Stimulated activated CD8-positive, alpha-beta memory T cell treated with anti-CD3 and anti-CD28 coated beads, Interleukin-4, amount 100 ng/mL, for 48 hours (primary cell): ENCODE data around the gene PJA2.

Experiments
- DNase-seq: peaks from one replicate; pipeline ENCODE4 v3.0.0-alpha.2; 2020

The PJA2 gene

GRCh38 chr5:109407913-109408312, 1.9 kb downstream of the PJA2 start:
- no peak for DNase-seq

DNA sequence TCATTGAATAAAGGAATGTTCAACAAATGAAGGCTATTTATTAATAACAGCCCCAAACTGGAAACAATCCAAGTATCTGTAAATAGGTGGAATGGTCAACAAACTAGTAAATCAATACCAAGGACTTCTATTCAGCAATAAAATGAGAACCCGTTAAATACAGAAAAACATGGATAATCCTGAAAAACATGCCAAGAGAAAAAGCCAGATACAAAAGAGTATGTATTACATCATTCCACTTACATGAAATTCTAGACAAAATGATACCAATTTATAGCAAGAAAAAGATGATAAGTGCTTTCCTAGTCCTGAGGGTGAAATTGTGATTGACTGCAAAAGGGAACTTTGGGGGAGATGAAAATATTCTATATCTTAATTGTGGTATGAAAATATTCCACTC, 3.1 kb downstream of the PJA2 start:
- no peak for DNase-seq

DNA sequence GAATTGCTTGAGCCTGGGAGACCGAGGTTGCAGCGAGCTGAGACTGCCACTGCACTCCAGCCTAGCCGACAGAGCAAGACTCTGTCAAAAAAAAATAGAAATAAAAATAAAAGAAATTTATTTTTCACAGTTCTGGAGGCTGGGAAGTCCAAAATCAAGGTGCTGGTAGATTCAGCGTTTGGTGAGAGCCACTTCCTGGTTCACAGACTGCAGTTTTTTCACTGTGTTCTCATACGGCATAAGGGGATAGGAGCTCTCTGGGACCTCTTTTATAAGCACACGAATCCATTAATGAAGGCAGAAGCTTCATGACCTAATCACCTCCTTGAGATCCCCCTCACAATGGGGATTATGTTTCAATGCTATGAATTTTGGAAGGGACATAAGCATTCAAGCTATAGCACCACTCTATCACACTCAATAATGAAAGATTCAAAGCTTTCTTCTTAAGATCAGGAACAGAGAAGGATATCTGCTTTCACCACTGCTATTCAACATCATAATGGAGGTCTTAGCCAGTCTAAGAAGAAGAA, 5.3 kb downstream of the PJA2 start:
- DNase-seq: no peak

- no peak for DNase-seq
Measured at GRCh38 chr5:109403469-109403868, 6.3 kb downstream of the PJA2 start.

- no peak for DNase-seq
Measured at GRCh38 chr5:109399092-109399759, 10.5 kb downstream of the PJA2 start.

DNA sequence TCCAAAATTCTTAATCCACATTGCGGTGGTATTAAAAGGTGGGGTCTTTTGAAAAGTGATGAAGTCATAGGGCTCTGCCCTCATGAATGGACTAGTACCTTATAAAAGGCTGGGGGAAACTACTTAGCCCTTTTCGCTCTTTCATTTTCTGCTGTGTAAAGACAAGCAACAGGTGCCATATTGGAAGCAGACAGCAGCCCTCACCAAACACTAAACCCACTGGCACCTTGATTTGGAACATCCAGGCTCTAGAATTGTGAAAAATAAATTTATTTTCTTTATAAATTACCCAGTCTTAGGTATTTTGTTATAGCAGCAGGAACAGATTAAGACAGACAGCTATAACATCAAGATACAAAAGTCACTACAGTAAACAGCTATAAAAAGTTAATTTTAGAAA, 12.8 kb downstream of the PJA2 start:
- DNase-seq: no peak

GRCh38 chr5:109394806-109395205, 15.0 kb downstream of the PJA2 start:
- DNase-seq: no peak

DNA sequence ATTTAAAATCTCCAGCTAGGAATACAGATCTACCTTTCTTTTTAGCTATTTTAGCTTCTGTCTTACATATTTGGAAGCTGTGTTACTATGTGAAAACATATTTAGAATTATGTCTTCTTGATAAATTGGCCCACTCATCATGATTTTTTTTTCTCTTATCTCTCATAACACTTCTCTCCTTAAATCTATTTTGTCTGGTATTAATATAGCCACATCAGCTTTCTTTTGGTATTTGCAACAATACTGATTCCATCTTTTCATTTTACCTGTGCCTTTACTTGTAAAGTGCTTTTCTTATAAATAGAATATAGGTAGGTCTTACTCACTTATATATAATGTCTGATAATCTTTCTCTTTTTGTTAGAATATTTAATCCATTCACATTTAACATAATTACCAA, 19.6 kb downstream of the PJA2 start:
- no peak for DNase-seq

GRCh38 chr5:109388407-109388806, 21.4 kb downstream of the PJA2 start:
- DNase-seq: no peak

- DNase-seq: no peak
Measured at GRCh38 chr5:109387408-109387974, 22.3 kb downstream of the PJA2 start.

DNA sequence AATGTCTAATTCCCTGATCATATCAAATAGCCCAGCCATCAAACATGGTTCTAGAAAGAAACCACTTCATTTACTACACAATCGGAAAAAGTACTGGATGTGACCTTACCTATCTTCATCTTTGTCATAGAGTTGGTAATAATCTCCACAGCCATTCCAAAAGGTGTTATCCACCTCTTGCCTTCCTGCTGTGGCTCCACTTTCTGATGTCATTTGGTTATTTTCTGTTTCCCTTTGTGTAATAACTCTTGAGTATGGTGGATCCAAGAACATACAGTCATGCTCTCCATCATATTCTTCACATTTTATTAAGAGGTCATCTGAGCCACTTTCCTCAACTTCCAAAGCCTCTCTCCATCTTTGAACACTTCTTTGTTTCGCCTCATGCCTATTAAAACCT, 31.7 kb downstream of the PJA2 start:
- DNase-seq: no peak

DNA sequence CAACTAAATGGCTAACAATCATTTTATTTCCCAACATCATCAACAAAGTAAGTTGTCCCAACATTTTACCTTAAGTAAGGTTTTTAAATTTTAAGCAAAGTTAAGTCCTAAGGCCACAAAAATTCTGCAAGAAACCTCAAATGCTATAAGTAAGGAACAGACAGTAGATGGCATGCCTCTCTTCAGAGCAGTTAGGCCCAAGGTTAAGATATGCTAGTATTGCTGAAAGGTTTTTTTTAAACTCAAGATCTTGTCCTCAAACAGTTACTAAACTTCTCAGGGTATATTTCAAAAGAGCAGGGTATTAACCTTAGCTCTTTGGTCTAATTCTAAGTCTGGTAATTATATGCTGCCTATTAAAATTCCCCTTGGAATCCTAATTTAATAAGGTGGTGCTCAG, 35.1 kb downstream of the PJA2 start:
- no peak for DNase-seq

GRCh38 chr5:109373932-109374331, 35.8 kb downstream of the PJA2 start:
- DNase-seq: no peak

GRCh38 chr5:109370343-109370742, 39.4 kb downstream of the PJA2 start:
- no peak for DNase-seq

DNA sequence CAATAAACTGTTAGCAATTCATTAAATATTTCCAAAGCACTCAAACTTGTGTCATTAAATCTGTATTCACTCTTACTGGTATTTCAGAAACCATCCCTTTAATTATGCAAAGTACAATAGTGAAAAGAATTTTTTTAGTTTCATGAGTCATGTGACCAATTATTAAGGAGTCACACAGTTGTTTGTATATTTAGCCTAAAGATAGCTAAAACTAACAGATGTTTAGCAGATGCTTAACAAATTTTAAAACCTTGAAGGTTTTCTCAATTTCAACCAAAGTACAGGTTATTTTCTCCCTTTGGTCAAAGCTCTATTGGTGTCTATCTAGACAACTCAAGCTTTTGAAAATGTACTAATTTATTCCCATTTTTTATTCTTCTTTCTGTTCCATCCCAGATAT, 44.1 kb downstream of the PJA2 start:
- no peak for DNase-seq

GRCh38 chr5:109364977-109365376, 44.8 kb downstream of the PJA2 start:
- no peak for DNase-seq

DNA sequence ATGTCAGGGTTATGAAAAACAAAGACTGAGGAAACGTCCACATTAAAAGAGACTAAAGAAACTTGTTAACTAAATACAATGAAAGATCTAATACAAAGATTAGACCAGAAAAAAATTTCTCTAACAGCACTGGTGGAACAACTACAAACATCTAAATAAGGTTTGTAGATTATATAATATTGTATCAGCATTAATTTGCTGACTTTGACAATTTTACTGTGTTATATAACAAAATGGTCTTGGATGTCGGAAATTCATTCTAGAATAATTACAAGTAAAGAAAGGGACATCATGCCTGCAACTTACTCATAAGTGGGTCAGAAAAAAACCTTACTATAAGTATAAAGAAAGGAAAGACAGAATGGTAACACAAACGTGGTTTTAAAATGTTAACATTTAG, 50.1 kb downstream of the PJA2 start:
- DNase-seq: no peak

GRCh38 chr5:109357807-109358206, 52.0 kb downstream of the PJA2 start:
- DNase-seq: no peak

DNA sequence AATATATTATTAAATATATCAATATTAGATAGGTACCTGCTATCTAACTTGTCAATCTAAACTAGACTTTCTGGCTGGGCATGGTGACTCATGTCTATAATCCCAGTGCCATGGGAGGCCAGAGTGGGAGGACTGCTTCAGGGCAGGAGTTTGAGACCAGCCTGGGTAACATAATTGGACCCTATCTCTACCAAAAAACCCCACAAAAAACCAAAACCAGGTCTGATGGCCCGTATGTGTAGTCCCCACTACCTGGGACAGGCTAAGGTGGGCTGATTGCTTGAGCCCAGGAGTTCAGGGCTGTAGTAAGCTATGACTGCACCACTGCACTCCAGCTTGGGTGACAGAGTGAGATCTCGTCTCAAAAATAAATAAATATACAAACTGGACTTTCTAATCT, 55.0 kb downstream of the PJA2 start:
- DNase-seq: no peak

DNA sequence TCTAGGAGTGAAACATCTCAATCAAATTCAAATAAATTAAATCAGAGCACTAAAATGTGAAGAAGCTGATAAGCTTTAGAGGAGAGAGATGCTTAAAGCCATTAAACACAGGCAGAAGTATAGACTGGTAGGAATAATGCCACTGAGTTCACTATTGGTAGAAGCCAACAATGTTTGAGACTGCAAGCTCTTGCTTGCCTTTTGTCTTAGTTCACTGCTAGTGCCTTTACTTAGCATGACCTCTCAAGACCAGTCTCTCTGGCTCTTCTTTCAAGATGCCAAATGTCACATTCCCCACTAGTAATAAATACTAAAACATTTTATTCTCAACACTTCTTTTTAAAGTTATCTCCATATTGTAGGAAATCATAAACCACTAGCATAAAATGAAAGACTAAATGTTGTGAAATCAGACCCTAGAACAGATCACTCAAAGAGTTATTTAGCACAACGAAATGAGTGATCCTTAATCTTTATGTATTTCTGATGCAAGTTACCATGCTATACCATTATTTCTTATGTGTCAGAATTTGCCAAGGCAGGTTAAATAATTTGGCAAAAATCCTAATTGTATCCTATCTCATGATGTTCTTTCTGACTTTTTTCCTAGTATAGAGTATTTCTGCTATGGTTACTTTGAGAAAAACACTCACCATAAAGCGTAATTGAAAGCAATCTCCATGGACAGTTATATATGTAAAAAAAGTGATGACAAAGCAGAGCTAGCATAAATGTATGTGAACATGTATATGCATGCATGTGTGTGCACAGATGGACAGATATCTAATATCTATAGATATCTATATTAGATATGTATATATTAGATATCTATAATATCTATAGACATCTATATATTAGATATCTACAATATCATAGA, 57.5 kb downstream of the PJA2 start:
- DNase-seq: no peak

GRCh38 chr5:109350537-109351270, 59.1 kb downstream of the PJA2 start:
- DNase-seq: no peak

DNA sequence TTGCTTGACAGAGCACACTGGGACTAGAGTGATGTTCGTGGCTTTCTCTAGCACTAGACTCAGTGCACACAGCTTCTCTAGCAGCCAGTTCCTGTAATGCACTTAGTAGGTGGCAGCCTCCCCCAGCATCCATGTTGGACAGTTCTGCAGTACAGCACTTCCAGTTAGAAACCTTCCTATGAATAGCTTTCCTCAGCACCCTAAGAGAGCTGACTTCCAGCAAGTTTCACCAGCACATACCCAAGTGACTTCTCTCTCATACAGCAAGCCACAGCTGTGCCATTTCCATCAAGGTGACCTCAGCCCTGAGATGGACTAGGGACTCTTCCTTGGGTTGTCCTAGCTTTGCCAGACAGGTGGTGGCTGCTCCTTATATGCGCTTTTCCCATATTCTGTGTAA, 60.4 kb downstream of the PJA2 start:
- DNase-seq: no peak

DNA sequence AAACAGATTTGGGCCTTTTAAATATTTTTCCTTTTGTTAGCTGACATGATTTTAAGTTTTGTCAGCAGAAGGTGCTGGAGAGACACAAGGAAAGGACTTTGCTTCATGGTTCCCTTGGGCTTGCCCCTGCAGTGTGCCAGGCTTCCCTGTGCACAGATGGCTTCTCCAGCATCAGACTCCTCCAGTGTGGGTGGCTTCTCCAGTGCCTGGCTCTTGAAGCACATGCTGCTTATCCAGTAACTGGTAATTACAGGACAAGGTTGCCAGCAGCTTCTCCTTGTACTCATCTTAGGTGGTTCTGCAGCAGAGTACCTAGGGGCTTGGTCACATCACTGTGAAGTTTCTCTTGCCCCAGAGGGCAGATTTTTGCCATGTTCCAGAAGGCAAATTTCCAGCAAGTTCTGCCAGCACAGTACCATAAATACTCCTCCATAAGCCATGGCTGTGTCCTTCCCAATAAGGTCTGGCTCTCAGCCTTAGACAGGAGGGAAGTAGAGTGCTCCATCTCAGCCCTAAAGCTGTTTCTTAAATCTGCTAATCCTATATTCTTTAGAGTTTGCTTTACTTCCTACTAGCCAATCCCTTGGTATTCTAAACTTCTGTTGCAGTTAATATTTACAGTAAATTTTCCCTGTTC, 62.4 kb downstream of the PJA2 start:
- no peak for DNase-seq
